B cell (primary cell): ENCODE data around the gene DAB2IP. TPM values are rescaled to one million over a fixed set of nuclear protein-coding genes. Genes with fewer than 3 reads are reported as not detected.

Source experiments
- ATAC-seq: fragments of 200-7000 bp; cut with Tn5 transposase; one replicate; pipeline ENCODE4 v1.10.0; 2021; ENCODE audit warnings: low read depth, mild to moderate bottlenecking, moderate number of reproducible peaks, moderate library complexity
- CTCF ChIA-PET: fragments of 350-600 bp; sonication (Branson Sonifier 250); formaldehyde crosslinking; loops from one replicate; lab custom pipeline; 2021; ENCODE audit warnings: antibody characterized with exemption, inconsistent platforms; lab: Charles Lee
- POLR2A ChIA-PET: fragments of 350-600 bp; sonication (Branson Sonifier 250); formaldehyde crosslinking; loops from one replicate; lab custom pipeline; 2021; ENCODE audit warnings: antibody characterized with exemption; lab: Charles Lee
- DNase-seq: peaks from one replicate; pipeline ENCODE4 v3.0.0; 2013
- H2AFZ ChIP-seq: 2 replicates; pipeline ENCODE4 v1.6.1; 2012; ENCODE audit warnings: mild to moderate bottlenecking, low read depth, low read length; ENCODE audit not compliant: insufficient read depth, poor library complexity, severe bottlenecking
- H3K27ac ChIP-seq, 2 donors: 1 replicate in 1 of 2; 2 replicates in 1 of 2; pipeline ENCODE4 v1.5.1; 2012 to 2013; ENCODE audit warnings: low read length in 2 of 2, mild to moderate bottlenecking in 2 of 2, moderate library complexity in 1 of 2
- H3K27me3 ChIP-seq, 4 experiments: fragments of 200-600 bp in 1 of 4; sonication (generic) in 1 of 4; replicated peaks in 1 of 4; 1 replicate in 2 of 4; 2 replicates in 2 of 4; pipeline versions ENCODE4 v1.6.1 to v1.7.0; 2013 to 2016; ENCODE audit warnings: low read length in 3 of 4, mild to moderate bottlenecking in 2 of 4, mixed read lengths in 1 of 4, moderate library complexity in 1 of 4; ENCODE audit not compliant: insufficient read depth in 4 of 4, control insufficient read depth in 3 of 4; ENCODE audit errors: control extremely low read depth in 1 of 4
- H3K36me3 ChIP-seq, 2 experiments: replicated peaks in 1 of 2; 1 replicate in 1 of 2; 2 replicates in 1 of 2; pipeline versions ENCODE4 v1.6.1 to v1.7.1; 2013; ENCODE audit warnings: low read length in 1 of 2; ENCODE audit not compliant: insufficient read depth in 2 of 2, control insufficient read depth in 1 of 2; ENCODE audit errors: control extremely low read depth in 1 of 2, extremely low read depth in 1 of 2
- H3K4me1 ChIP-seq, 2 donors: fragments of 200-600 bp in 1 of 2; sonication (generic) in 1 of 2; 1 replicate in 1 of 2; 2 replicates in 1 of 2; pipeline versions ENCODE4 v1.5.1 to v1.6.1; 2013 to 2017; ENCODE audit warnings: low read length in 2 of 2; ENCODE audit not compliant: control insufficient read depth in 2 of 2, insufficient read depth in 2 of 2
- H3K4me2 ChIP-seq: replicated peaks from 2 replicates; pipeline ENCODE3; 2012; ENCODE audit warnings: mild to moderate bottlenecking, low read depth, low read length; ENCODE audit not compliant: poor library complexity, severe bottlenecking
- H3K4me3 ChIP-seq, 5 experiments: fragments of 200-600 bp in 1 of 5; sonication (generic) in 1 of 5; 1 replicate in 3 of 5; 2 replicates in 2 of 5; pipeline versions ENCODE4 v1.5.1 to v1.7.0; 2011 to 2016; ENCODE audit warnings: low read length in 4 of 5, mild to moderate bottlenecking in 4 of 5, low read depth in 2 of 5, control low read depth in 1 of 5, moderate library complexity in 1 of 5; ENCODE audit not compliant: insufficient read depth in 1 of 5; ENCODE audit errors: control extremely low read depth in 1 of 5, extremely low read depth in 1 of 5
- H3K79me2 ChIP-seq: fragments of 200-600 bp; sonication (generic); one replicate; pipeline ENCODE4 v1.6.0; 2016; ENCODE audit warnings: low read length; ENCODE audit not compliant: control insufficient read depth, insufficient read depth
- H3K9ac ChIP-seq: fragments of 200-600 bp; sonication (generic); 2 replicates; pipeline ENCODE4 v1.6.1; 2017; ENCODE audit warnings: mild to moderate bottlenecking, low read length, moderate library complexity
- H3K9me3 ChIP-seq, 3 donors: one replicate each; pipeline versions ENCODE4 v1.6.1 to v1.7.1; 2013; ENCODE audit warnings: low read length in 2 of 3; ENCODE audit not compliant: control insufficient read depth in 2 of 3, insufficient read depth in 1 of 3; ENCODE audit errors: control extremely low read depth in 1 of 3
- H4K20me1 ChIP-seq: 2 replicates; pipeline ENCODE4 v1.6.0; 2012; ENCODE audit warnings: mild to moderate bottlenecking, low read length; ENCODE audit not compliant: insufficient read depth, control insufficient read depth, poor library complexity, severe bottlenecking
- H3K27ac Mint-ChIP-seq: one replicate; pipeline ENCODE4 v1.8.0; 2021; ENCODE audit warnings: mixed read lengths
- H3K27me3 Mint-ChIP-seq: one replicate; pipeline ENCODE4 v1.8.0; 2021; ENCODE audit warnings: mixed read lengths
- H3K4me1 Mint-ChIP-seq: one replicate; pipeline ENCODE4 v1.8.0; 2021; ENCODE audit warnings: mixed read lengths
- H3K4me3 Mint-ChIP-seq: one replicate; pipeline ENCODE4 v1.8.0; 2021; ENCODE audit warnings: mixed read lengths
- H3K9me3 Mint-ChIP-seq: one replicate; pipeline ENCODE4 v1.8.0; 2022; ENCODE audit warnings: mixed read lengths; ENCODE audit not compliant: insufficient read depth
- CTCF ChIP-seq: fragments of 200-600 bp; IDR thresholded peaks from one replicate; pipeline ENCODE4 v1.8.0; 2022; ENCODE audit warnings: antibody characterized with exemption, mild to moderate bottlenecking
- EZH2 ChIP-seq: IDR thresholded peaks from 2 replicates; pipeline ENCODE4 v1.6.1; 2012; ENCODE audit warnings: borderline replicate concordance, low read depth, mild to moderate bottlenecking, moderate library complexity, low read length; ENCODE audit not compliant: insufficient read depth, poor library complexity, severe bottlenecking
- WGBS: methylation state at CpG from one replicate; pipeline ENCODE4 v1.1.5; 2013; ENCODE audit warnings: missing lambda C conversion rate; ENCODE audit not compliant: insufficient coverage; 5-methylcytosine and 5-hydroxymethylcytosine counted together
- intact Hi-C: fragments of 100-400 bp; cut with micrococcal nuclease; formaldehyde crosslinking; loops from one replicate; pipeline ENCODE4 v1.10.0; 2022
- polyA plus RNA-seq: library from polyadenylated mRNA; depleted of rRNA; stranded (reverse); fragments of >200 nt; gene quantifications from 2 replicates; pipeline ENCODE4 v1.2.3, GENCODE V29; 2012
- total RNA-seq, 2 donors: library from RNA; stranded (reverse); fragments of 120-200 nt in 1 of 2; gene quantifications; 1 replicate in 1 of 2; 2 replicates in 1 of 2; pipeline versions ENCODE4 v1.2.3 to v1.2.4, GENCODE V29; 2013 to 2022

DAB2IP gene
- total and polyA plus RNA-seq, 2 donors (not counting 1 experiment from before 2014, with no cell fraction given), result 1.1 to 3.9 TPM

- TF ChIP-seq CTCF (no peak), EZH2 (no peak)
- peaks cover 29% of the 10 kb centered on the region for H3K27me3 Mint-ChIP-seq
- H3K9me3 Mint-ChIP-seq, result peaks cover 2% of the 10 kb centered on the region
- no peak for ATAC-seq
- H2AFZ ChIP-seq, result no peak overlapping the region
- peaks cover 0 to 6% (median 0%) of the 10 kb centered on the region in 4 experiments for H3K27me3 ChIP-seq
- H3K79me2 ChIP-seq, result no peaks in the 10 kb centered on the region
- no peak overlapping the region for H3K9ac ChIP-seq
- no peak overlapping the region for H3K27ac Mint-ChIP-seq
- no peaks in the 10 kb centered on the region for H3K9me3 ChIP-seq
- ChIA-PET POLR2A (no interaction called here), CTCF (no interaction called here)
- no peak overlapping the region for H3K4me3 Mint-ChIP-seq
- no peak overlapping the region for H3K4me3 ChIP-seq
- WGBS, result 100% methylated on average over 5 of the region's 5 CpGs
- DNase-seq, result no peak
- H3K4me2 ChIP-seq, result no peak overlapping the region
- H3K4me1 ChIP-seq, result no peaks in the 10 kb centered on the region
- H3K27ac ChIP-seq, result no peak overlapping the region
- H3K36me3 ChIP-seq, result no peaks in the 10 kb centered on the region
- intact Hi-C loops, result no loop called here
- no peaks in the 10 kb centered on the region for H3K4me1 Mint-ChIP-seq
- H4K20me1 ChIP-seq, result no peaks in the 10 kb centered on the region
Measured at GRCh38 chr9:121670431-121670830, 19.0 kb downstream of the DAB2IP start.

- Mint-ChIP-seq H3K4me1 (no peaks in the 10 kb centered on the region), H3K27ac (no peak overlapping the region), H3K27me3 (peaks cover 25% of the 10 kb centered on the region), H3K4me3 (no peak overlapping the region), H3K9me3 (peaks cover 2% of the 10 kb centered on the region)
- Histone ChIP-seq H4K20me1 (no peaks in the 10 kb centered on the region), H2AFZ (no peak overlapping the region), H3K79me2 (no peaks in the 10 kb centered on the region), H3K27me3 (no peaks in the 10 kb centered on the region), H3K4me2 (no peak overlapping the region), H3K36me3 (no peaks in the 10 kb centered on the region), H3K4me1 (no peaks in the 10 kb centered on the region), H3K9ac (no peak overlapping the region), H3K4me3 (no peak overlapping the region), H3K9me3 (no peaks in the 10 kb centered on the region), H3K27ac (no peak overlapping the region)
- no CpG with 5 or more reads among the region's 5 CpGs for WGBS
- CTCF ChIA-PET, result no interaction called here
- DNase-seq (no peak), ATAC-seq (no peak)
- intact Hi-C loops, result no loop called here
- POLR2A ChIA-PET, result no interaction called here
- TF ChIP-seq EZH2 (no peak), CTCF (no peak)
Measured at GRCh38 chr9:121671612-121672155, 20.2 kb downstream of the DAB2IP start.
